GM19240 (cell line): Measurements from ENCODE around the gene TP53I11.

Experiments
- DNase-seq: peaks from one replicate; pipeline ENCODE4 v3.0.0; 2011; ENCODE audit warnings: low spot score; ENCODE audit not compliant: insufficient read length

The TP53I11 gene

GRCh38 chr11:44915621-44916020 is 35.1 kb downstream of the TP53I11 start:
- no peak for DNase-seq

GRCh38 chr11:44915004-44915403 is 35.7 kb downstream of the TP53I11 start:
- no peak for DNase-seq

DNA sequence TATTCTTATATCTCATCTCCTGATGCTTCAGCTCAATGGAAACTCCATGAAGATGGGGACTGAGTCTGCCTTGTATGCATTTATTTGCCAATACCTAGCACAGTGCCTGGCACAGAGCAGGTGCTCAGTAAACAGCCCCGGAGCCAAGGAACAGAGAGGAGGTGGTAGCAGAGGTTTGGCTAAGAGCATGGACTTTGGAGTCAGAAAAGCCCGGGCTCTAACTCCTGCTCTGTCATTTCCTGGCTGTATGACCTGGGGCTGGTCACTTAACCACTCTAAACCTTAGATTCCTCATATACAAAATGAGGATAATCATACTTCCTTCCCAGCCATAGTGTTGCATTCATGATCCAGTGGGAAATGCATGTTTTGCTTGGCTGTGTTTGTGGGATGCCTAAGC is 36.6 kb downstream of the TP53I11 start:
- no peak for DNase-seq

- no peak for DNase-seq
These were observed 37.2 kb downstream of the TP53I11 start for GRCh38 chr11:44913502-44913901.

- no peak for DNase-seq
These were observed 38.3 kb downstream of the TP53I11 start for GRCh38 chr11:44912270-44912987.

- DNase-seq, result peak; percentile 78
These were observed 39.5 kb downstream of the TP53I11 start for GRCh38 chr11:44911029-44911814.

DNA sequence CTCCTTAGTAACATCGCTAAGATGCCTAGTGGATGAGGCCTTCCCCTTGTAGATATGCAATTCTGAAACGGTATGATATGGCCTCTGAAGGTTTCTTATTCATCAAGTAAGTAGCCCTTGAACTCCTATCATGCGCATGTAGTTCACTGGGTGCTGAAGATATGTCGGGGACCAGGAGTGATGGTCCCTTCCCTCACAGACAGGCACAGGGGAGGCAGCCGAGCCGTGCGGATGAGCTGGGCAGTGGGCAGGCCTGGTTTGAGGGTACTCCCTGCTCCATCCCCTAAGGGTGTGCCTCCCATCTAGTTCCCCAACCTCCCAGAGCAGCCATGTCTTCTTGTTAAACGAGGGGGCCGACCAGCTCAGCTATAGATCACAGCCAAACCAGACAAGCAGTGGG is 40.1 kb downstream of the TP53I11 start:
- no peak for DNase-seq

- no peak for DNase-seq
These were observed 41.1 kb downstream of the TP53I11 start for GRCh38 chr11:44909557-44909956.

- no peak for DNase-seq
These were observed 44.0 kb downstream of the TP53I11 start for GRCh38 chr11:44906649-44907048.

DNA sequence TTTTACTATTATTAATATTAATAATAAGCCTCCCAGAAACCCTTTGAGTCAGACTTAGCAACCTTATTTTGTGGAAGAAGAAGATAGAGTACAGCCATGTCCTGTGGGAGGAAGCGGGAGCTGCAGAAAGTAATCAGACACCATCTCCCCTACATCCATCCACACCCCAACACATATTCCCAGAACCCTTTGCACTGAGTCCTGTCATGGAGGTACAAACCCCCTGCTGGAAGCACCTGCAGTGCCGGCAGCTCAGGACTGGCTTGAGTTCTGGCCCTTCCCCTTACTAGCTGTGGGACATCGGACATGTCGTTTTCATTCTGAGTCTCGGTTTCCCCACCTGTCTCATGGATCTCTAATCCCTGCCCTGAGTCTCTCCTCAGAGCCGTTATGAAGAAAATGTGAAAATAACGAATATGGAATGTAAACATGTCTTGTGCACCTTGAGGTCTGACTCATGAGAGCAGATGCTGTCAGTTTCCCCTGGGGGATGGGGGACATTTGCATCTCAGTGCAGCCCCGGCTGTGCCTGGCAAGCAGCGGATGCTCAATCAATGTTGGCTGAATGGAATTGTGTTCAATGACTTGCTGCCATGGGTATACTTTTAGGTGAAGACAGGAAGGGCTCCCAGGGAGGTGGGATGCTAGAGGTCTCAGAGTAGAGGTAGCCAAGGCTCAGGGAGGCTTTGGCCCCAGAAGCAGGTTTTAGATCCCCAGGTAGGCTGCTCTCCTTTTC is 45.4 kb downstream of the TP53I11 start:
- DNase-seq, result no peak

- DNase-seq, result no peak
These were observed 46.2 kb downstream of the TP53I11 start for GRCh38 chr11:44904261-44905020.

DNA sequence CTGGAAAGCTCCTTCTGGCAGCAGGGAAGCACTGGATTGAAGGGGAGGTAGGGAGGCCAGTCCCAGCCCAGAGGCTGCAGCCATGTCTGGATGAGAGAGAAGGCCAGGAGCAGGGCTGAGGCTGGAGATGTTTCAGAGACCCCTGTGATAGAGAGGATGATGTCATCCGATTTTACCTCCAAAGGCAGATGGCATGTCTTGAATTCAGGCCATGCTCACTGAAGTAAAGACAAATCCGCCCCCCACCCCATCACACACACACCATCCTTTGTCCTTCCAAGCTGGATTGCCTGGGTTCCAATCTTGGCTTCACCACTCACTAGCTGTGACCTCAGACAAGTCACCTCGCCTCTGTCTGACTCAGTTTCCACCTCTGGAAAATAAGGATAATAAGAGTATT is 47.2 kb downstream of the TP53I11 start:
- no peak for DNase-seq

DNA sequence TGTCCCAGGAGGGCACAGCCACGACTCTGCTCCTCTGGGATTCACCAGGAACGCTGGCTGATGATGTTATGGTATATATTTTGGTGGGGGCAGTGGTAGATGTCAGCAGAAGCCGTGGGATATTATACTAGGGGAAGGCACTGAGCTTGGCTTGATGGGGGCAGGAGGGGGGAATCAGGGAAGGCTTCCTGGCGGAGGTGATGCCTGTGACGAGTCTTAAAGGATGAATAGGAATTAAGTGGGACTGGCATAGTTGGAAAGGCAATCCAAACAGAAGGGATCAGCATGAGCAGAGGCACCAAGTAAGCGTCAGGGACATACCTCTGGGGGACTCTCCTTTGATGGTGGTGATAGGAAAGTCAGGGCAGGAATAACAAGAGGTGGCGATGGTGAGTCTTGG is 47.6 kb downstream of the TP53I11 start:
- no peak for DNase-seq

GRCh38 chr11:44901786-44902185 is 48.9 kb downstream of the TP53I11 start:
- no peak for DNase-seq

DNA sequence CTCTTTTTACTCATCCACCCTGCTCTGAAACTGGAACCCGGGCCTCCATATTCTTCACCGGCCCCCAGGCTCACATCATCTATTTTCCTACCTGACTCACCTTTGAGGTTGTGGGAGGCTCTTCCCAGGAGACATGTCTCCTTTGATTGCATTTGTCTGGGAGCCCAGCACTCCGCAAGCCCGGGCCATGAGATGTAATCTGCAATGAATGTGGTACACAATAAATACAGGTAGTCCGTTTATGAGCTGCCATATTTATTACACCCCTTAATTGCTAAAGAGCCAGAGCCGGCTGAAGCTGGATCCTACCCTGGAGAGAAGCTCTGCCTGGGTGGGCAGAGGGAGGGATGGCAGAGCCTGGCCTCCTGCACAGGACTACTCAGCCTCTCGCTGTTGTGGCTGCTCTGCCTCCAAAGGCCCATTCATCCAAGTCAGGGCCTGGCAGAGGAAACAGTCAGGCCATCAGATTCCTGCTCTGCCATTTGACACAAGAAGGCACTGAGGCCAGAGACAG is 49.5 kb downstream of the TP53I11 start:
- DNase-seq, result no peak

- no peak for DNase-seq
These were observed 50.7 kb downstream of the TP53I11 start for GRCh38 chr11:44899959-44900358.

DNA sequence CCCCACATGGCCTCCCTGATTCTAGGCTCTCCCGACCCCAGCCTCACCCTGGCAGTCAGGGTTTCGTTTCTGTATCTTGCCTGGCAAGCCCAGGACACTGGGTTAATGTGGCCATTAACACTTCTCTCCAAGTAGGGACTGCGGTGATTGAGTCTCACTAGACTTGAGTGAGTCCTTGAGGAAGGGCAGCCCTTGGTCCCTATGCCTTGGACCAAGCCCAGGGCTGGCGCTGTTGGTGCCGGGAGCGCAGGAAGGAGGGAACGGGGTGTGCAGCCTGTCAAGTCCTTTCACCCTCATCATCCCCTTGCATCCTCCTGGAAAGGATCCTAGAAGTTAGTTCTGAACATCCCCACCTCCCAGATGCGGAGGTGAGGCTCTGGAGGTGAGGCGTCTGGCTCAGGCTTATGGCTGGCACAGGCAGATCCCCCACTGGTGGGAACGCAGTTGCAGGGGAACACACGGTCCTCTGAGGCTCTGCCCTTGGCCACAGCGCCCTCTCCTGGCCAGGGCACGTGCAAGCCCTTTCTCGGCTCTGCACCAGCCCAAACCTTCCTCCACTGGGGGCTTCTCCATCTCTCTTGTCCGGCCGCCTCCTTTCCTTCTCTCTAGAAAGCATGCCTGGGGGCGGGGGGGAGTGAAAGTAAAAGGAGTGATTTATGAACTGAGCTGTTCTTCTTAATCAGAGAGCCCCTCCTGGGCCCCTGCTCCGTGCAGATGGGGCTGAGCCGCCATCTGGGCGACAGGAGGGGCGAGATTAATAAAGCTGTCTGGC is 56.7 kb downstream of the TP53I11 start:
- peak; percentile 64 for DNase-seq

DNA sequence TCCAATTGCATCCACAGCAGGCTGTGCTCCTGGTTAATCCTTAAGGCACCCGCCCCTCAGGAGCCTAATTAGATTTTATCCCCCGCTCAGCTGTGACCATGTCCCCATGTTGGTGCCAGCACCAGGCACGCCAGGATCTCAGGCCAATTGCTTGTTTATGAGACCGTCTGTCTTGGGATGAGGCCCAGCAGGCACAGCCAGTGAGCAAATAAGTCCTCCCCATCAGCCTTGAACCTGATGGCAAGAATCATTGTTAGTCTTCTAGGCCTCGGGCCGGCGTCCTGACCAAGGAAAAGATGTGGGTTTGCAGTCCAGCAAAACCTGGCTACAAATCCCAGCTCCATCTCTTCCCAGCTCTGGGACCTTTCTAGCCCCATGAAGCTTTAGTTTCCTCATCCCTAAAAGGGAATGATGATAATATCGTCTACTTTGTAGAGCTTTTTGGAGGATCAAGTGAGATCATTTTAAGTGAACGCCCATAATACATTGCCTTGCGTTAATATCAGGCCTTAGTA is 57.3 kb downstream of the TP53I11 start:
- no peak for DNase-seq

GRCh38 chr11:44892843-44893242 is 57.8 kb downstream of the TP53I11 start:
- DNase-seq, result no peak

GRCh38 chr11:44889266-44889665 is 61.4 kb downstream of the TP53I11 start:
- DNase-seq, result no peak
